OCI-LY1 (cell line): ENCODE data around the gene POLDIP3.
"Not testable (repeated sequence)": the region's sequence is repeated elsewhere in the genome, so short reads cannot be mapped to it uniquely, and the experiment has no call there.

ENCODE experiments used
- EZH2 ChIP-seq: fragments of 200-600 bp; sonication (generic), shearing (Covaris generic); IDR thresholded peaks from 2 replicates; pipeline ENCODE4 v1.8.0; 2017; ENCODE audit warnings: borderline replicate concordance, mixed run types, mild to moderate bottlenecking, antibody characterized with exemption, low read length, moderate library complexity, mixed read lengths
- TF ChIP-seq, protein P1 (sequence below): fragments of 200-600 bp; sonication (generic), shearing (Covaris generic); IDR thresholded peaks from 2 replicates; pipeline ENCODE4 v1.5.1; 2017; ENCODE audit warnings: mild to moderate bottlenecking, antibody characterized with exemption, low read length, moderate library complexity, mixed read lengths

DNA sequence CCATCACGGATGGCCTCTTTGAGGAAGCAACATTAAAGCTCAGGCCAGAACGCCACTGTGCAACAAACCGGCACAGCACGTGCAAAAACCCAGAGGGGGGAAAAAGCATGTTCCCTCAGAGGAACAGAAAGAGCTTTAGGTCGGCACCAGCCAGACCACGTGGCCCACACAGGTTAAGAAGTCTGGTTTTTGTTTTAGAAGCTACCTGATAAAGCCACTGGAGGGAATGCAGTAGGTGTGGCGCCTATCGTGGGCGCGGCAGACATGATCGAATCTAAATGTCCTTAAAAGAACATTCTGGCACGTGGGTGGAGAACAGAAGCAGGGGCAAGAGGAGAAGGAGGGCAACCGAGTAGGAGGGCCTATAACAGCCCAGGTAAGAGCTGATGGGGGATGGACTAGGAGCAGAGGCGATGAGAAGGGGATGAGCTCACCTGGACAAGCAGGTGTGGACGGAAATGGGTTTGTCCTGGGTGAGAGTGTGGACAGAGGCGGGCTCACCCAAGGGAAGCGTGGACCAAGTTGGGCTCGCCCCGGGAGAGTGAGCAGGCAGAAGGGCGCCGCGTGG lies 33.4 kb downstream of the POLDIP3 start:
- TF ChIP-seq, protein P1, sequence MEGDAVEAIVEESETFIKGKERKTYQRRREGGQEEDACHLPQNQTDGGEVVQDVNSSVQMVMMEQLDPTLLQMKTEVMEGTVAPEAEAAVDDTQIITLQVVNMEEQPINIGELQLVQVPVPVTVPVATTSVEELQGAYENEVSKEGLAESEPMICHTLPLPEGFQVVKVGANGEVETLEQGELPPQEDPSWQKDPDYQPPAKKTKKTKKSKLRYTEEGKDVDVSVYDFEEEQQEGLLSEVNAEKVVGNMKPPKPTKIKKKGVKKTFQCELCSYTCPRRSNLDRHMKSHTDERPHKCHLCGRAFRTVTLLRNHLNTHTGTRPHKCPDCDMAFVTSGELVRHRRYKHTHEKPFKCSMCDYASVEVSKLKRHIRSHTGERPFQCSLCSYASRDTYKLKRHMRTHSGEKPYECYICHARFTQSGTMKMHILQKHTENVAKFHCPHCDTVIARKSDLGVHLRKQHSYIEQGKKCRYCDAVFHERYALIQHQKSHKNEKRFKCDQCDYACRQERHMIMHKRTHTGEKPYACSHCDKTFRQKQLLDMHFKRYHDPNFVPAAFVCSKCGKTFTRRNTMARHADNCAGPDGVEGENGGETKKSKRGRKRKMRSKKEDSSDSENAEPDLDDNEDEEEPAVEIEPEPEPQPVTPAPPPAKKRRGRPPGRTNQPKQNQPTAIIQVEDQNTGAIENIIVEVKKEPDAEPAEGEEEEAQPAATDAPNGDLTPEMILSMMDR: not testable (repeated sequence)
- not testable (repeated sequence) for TF ChIP-seq EZH2
